MV-4-11 (cell line): Measurements from ENCODE around the gene CD300LF.
A peak's percentile ranks its signal among the peaks of the same experiment; 100 is the strongest.

ENCODE experiments used
- DNase-seq: peaks from one replicate; lab custom pipeline; 2025; lab: John Stamatoyannopoulos, UW

CD300LF gene

DNA sequence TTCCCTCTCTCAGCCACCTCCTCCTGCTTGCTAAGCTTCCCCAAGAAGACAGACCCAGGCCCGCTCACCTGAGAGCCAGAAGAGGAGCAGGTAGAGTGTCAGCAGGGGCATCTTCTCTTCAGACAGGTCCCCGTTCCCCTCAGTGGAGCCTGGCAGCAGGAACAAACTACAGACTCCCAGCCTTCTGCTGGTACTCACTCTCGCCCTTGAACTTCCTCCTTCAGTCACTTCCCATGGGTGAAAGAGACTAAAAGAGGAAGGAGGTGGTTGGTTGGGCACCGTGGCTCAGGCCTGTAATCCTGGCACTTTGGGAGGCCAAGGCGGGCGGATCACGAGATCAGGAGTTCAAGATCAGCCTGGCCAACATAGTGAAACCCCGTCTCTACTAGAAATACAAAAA lies at the start of gene CD300LF:
Gene CD300LF (minus strand): TSS at position 168 of the 400 bp plus-strand sequence. CDS start 57 bp downstream, at position 111.
- DNase-seq, result peak; percentile 96

GRCh38 chr17:74761931-74762330 lies 49.2 kb upstream of the CD300LF start:
- DNase-seq, result no peak

DNA sequence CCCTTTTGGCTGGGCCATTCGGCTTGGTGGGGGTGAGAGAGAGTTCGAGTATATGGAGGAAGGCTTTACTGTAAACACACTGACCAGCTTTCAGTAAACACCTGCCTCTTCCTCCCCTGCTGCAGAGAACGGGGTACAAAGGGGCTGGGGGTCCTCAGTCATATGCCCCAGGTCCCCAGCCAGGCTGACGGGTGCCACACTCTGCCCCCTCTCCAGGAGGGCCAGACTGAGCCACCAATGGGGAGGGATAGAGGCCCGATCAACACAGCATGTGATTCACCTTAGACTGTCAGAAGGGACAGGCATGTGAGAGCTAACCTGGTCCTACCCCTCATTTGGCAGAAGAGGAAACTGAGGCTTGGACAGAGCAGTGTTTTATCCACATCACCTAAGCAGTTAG lies 48.7 kb upstream of the CD300LF start:
- no peak for DNase-seq

DNA sequence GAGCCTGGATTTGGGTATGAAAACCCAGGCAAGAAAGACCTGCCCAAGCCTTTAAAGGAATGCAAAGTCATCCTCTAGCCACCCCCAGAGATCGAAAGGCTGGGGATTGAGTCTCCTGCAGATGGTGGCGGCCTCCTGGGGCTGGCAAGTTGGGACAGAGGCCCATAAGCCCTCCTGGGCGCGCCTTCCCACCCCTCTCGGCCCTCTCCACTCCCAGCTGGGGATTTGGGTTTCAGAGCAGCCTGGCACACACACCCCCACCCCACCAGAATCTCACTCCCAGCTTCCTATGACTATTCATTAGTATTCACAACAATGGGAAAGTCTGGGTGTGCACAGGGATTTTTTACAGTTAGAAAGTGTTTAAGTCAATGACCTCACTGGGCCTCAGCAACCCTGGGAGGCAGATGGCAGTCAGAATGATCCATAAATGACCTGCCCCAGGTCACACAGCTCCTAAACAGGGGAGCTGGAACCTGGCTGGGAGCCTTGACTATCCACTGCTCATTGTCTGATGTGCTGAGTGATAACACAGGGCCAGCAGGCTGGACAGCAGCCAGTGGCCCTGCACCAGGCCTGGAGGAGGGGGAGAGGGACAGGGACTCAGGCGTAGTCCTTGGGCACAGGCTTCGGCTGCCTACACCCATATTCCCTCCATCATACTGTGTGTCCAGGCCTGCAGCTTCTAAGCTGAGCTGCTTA lies 47.8 kb upstream of the CD300LF start:
- DNase-seq, result no peak

DNA sequence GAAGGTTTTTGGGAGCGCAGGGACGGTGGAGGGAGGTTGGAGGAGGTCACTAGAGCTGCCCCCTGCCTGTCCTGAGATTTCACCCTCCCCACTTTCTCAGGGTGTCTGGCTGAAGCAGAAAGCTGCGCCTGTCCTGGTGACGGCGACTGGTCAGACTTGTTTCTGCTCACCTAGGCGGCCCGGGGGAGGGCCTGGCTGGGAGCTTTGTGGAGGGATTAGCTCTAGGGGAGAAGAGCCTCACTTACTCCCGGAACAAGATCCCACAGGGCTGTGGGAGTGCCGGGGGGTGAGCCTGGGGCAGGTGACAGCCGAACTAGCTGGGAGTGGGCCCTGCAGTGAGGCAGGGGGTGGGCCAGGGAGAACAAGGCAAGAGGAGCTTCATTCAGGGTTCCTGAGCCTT lies 47.2 kb upstream of the CD300LF start:
- no peak for DNase-seq

- DNase-seq, result peak; percentile 80
These were observed 46.6 kb upstream of the CD300LF start for GRCh38 chr17:74759243-74759801.

- DNase-seq, result peak; percentile 49
These were observed 46.1 kb upstream of the CD300LF start for GRCh38 chr17:74758848-74759168.

DNA sequence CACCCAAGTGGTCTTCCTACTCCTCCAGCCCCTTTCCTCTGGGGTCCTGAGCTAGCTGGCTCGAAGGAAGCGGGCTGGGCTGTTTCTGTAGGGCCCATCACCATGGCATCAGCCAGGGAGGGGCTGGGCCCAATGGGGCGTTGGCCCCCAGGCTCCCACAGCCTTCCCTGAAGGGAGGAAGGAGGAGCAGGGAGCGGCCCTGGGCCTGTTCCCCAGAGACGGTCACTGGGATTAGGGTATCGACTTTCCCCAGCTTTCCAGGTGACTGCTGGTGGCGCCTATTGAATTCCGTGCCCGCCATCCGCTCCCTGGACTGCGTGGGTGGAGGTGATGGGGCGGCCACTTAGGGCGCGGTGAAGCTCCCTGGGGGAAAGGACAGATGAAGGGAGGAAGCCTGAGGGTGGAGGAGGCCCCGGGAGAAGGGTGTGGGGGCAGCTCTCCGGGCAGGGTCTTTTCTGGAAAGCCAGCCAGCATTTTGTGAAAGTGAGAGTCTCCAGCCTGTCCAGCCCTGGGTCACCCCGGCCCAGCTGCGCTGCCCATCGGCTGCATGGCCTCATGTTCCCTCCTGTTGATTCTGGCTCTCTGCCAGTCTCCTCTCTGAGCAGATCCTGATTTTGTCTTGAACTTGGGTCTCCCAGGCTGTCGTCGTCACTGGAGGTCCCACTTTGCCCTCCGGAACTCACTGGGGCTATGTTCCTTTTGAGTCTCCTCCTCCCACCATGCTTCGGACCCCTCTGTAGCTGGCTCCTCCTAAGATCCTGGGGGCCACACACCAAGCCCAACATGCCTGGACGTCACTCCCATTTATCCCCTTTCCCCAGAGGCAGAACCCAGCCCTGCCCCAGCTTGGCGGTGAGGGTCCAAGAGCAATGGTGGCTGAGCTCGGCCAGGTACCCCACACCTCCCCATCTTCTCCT lies 45.5 kb upstream of the CD300LF start:
- DNase-seq, result no peak

DNA sequence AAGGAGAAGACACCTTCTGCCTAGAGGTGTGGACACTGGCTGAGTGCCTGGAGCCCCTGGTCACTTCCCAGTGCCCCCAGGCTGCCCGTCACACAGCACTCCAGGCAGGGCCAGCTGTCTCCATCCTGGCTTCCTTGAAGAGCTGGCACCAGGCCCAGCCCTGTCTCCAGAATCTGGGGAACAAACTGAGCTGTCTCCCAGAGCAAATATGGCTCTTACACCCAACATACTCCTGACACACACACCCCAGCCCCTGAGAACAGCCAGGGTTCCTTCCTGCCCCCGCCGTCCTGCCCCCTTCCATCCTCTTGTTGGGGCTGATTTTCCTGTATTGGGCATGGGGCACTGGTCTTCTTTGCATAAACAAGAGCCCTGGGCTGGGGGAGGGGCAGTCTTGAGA lies 44.8 kb upstream of the CD300LF start:
- no peak for DNase-seq

DNA sequence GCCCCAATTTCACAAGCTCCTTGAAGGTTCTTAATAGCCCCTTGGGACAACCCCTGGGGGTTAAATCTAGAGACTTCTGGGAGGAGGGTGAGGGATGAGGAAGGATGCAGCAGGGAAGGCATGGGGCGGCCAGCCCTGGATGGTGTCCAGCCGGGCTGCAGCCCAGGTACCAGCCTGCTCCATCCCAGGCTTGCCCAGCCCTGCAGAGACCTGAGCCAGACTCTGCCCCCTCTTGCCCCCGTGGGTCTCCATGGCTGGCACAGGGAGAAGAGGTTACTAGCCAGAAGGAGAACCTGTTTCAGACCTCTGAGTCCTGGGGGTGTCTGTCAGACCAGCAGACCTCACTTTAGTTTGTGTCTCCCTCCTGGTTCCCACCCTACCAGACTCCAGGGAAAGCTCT lies 44.2 kb upstream of the CD300LF start:
- no peak for DNase-seq

DNA sequence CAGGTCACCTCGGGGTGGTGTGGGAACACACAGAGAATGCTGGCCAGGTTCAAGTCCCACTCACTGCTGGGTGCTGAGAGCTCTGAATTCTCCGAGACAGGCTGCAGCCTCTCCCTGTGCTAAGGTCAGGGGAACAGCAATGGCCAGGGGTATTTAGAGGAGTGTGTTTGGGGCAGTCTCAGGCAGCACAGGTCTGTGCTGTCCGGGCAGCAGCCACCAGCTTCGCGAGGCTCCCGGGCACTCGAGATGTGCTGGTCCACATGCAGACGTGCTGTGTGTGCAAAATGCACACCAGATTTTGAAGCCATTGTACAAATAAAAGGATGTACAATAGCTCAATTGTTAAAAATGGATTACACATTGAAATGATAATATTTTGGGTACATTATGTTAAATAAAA lies 42.8 kb upstream of the CD300LF start:
- DNase-seq, result no peak

GRCh38 chr17:74754832-74755231 lies 42.1 kb upstream of the CD300LF start:
- no peak for DNase-seq

DNA sequence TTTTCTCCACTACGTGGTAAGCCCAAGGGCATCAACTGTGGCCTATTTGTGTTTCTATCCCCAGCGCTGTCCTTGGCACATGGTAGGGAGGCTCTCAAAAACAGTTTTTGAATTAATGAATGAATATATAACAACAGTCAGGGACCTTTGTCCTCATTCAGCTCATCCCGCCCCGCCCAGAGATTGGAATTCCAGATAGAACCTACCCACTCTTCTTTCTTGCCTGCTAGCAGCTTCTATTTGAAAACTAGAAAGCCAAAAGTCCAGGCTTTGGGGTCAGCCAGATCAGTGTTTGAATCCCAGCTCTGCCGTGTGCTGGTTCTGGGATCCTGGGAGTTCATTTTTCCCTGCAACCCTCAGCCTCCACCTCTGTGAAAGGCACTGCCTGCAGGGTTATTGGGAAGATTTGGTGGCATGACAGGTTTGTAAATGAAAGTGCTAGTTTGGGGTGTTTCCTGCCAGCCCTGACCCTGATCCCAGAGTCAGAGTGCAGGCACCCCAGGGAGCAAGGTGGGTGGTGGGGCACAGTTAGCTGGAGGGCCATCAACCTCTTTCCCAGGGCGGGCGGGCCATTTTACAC lies 40.2 kb upstream of the CD300LF start:
- no peak for DNase-seq

DNA sequence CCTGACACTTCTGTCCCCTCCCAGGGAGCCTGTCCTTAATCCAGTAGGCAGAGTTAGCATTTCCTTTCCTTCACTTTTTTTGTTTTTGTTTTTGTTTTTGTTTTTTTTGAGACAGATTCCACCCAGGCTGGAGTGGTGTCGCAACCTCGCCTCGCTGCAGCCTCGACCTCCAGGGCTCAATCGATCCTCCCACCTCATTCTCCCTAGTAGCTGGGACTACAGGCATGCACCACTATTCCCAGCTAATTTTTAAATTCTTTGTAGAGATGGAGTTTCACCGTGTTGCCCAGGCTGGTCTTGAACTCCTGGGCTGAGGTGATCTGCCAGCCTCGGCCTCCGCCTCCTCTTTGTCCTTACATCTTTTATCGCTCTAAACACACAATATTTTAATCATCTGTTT lies 39.7 kb upstream of the CD300LF start:
- DNase-seq, result no peak

GRCh38 chr17:74750327-74751069 lies 37.8 kb upstream of the CD300LF start:
- DNase-seq, result no peak

- no peak for DNase-seq
These were observed 37.3 kb upstream of the CD300LF start for GRCh38 chr17:74750039-74750326.

DNA sequence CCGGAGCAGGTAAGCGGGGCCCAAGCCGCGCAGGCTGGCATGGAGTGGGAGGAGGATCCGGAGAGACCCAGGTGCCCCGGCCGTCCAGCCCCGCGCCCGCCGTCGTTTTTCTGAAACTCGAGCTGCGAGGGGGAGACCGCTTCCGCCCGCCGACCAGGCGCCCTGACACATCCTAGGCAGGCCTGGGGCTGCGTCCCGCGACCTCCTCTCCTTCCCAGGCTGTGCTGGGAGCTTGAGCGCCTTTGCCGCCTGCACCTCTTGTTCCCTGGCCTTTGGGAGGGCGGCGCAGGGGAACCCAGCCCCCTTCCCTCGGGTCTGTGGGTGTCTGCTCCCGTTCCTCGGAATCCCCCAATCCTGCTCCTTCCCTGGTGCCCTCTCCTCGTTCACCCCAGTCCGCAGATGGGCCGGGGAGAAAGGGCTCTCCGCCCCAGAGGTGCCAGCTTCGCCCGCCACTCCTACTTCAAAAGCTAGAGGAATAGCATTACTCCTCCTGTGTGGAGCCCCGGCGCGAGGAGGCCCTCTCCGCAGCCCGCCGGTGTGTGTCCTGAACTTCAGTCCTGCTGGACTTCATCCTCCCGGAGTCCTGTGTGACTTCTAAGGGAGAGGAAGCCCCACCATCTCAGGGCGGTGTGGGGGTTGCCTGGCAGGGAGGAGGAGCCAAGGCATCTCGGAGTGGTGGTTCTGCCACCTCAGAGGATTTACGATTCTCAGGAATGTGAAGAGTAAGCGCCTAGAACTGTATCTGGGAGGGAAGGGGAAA lies 36.7 kb upstream of the CD300LF start:
- DNase-seq, result no peak

DNA sequence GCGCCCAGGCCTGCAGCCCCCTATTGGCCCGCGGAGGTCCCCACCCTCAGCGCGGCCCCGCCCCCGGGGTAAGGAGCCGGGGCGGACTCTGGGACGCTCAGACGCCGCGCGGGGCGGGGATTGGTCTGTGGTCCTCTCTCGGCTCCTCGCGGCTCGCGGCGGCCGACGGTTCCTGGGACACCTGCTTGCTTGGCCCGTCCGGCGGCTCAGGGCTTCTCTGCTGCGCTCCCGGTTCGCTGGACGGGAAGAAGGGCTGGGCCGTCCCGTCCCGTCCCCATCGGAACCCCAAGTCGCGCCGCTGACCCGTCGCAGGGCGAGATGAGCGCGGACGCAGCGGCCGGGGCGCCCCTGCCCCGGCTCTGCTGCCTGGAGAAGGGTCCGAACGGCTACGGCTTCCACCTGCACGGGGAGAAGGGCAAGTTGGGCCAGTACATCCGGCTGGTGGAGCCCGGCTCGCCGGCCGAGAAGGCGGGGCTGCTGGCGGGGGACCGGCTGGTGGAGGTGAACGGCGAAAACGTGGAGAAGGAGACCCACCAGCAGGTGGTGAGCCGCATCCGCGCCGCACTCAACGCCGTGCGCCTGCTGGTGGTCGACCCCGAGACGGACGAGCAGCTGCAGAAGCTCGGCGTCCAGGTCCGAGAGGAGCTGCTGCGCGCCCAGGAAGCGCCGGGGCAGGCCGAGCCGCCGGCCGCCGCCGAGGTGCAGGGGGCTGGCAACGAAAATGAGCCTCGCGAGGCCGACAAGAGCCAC lies 36.0 kb upstream of the CD300LF start, which contains the start of gene NHERF1:
Gene NHERF1 (plus strand): TSS at position 100 of the 750 bp plus-strand sequence. CDS start 219 bp downstream, at position 319.
- DNase-seq, result peak; percentile 89

GRCh38 chr17:74748279-74748528 lies 35.5 kb upstream of the CD300LF start:
- DNase-seq, result no peak

GRCh38 chr17:74746922-74747321 lies 34.2 kb upstream of the CD300LF start:
- DNase-seq, result peak; percentile 59

- no peak for DNase-seq
These were observed 33.7 kb upstream of the CD300LF start for GRCh38 chr17:74746376-74746775.
